Keratinocyte (primary cell): ENCODE results near the gene POFUT2. TPM values are rescaled to one million over a fixed set of nuclear protein-coding genes. Genes with fewer than 3 reads are reported as not detected.

ENCODE experiments used
- DNase-seq: peaks from one replicate; pipeline ENCODE4 v3.0.0-alpha.2; 2011; ENCODE audit warnings: low read depth, missing footprints, low spot score
- FAIRE-seq: peaks from 2 replicates; lab custom pipeline; 2011; peaks lifted over from hg19 to GRCh38; lab: Jason Lieb, UNC
- H2AFZ ChIP-seq: 2 replicates; pipeline ENCODE4 v1.6.0; 2012; ENCODE audit warnings: low read length, control low read depth, inconsistent platforms; ENCODE audit not compliant: control insufficient read depth
- H3K27ac ChIP-seq: 2 replicates; pipeline ENCODE4 v1.5.1; 2011; ENCODE audit warnings: low read length; ENCODE audit not compliant: control insufficient read depth, insufficient read depth
- H3K27me3 ChIP-seq: 3 replicates; pipeline ENCODE4 v1.6.0; 2011; ENCODE audit warnings: low read length; ENCODE audit not compliant: control insufficient read depth, insufficient read depth; ENCODE audit errors: extremely low read depth
- H3K36me3 ChIP-seq, 2 experiments: 2 replicates in 1 of 2; 3 replicates in 1 of 2; pipeline ENCODE4 v1.5.1; 2011; ENCODE audit warnings: low read length in 2 of 2, mild to moderate bottlenecking in 1 of 2; ENCODE audit not compliant: control insufficient read depth in 2 of 2, insufficient read depth in 2 of 2; ENCODE audit errors: extremely low read depth in 1 of 2
- H3K4me1 ChIP-seq: 3 replicates; pipeline ENCODE4 v1.5.1; 2011; ENCODE audit warnings: low read length; ENCODE audit not compliant: control insufficient read depth, insufficient read depth; ENCODE audit errors: extremely low read depth
- H3K4me2 ChIP-seq: 3 replicates; pipeline ENCODE4 v1.6.0; 2011; ENCODE audit warnings: low read depth, low read length; ENCODE audit not compliant: control insufficient read depth, insufficient read depth; ENCODE audit errors: extremely low read depth
- H3K4me3 ChIP-seq, 3 experiments: fragments of 200-600 bp in 1 of 3; sonication (generic) in 1 of 3; 2 replicates in 2 of 3; 3 replicates in 1 of 3; pipeline ENCODE4 v1.5.1; 2011 to 2016; ENCODE audit warnings: low read length in 3 of 3, mild to moderate bottlenecking in 3 of 3, control low read depth in 2 of 3, inconsistent platforms in 1 of 3, low read depth in 1 of 3, mixed read lengths in 1 of 3, mixed run types in 1 of 3, moderate library complexity in 1 of 3; ENCODE audit not compliant: control insufficient read depth in 2 of 3, insufficient read depth in 2 of 3; ENCODE audit errors: extremely low read depth in 1 of 3
- H3K79me2 ChIP-seq: 2 replicates; pipeline ENCODE4 v1.6.0; 2012; ENCODE audit warnings: low read length; ENCODE audit not compliant: control insufficient read depth, insufficient read depth
- H3K9ac ChIP-seq: 3 replicates; pipeline ENCODE4 v1.6.0; 2011; ENCODE audit warnings: low read length; ENCODE audit not compliant: control insufficient read depth, insufficient read depth; ENCODE audit errors: extremely low read depth
- H3K9me1 ChIP-seq: 3 replicates; pipeline ENCODE4 v1.6.0; 2011; ENCODE audit warnings: low read length; ENCODE audit not compliant: control insufficient read depth, insufficient read depth; ENCODE audit errors: extremely low read depth
- H3K9me3 ChIP-seq: 2 replicates; pipeline ENCODE4 v1.5.1; 2012; ENCODE audit warnings: low read depth, low read length; ENCODE audit not compliant: control insufficient read depth
- H4K20me1 ChIP-seq: 3 replicates; pipeline ENCODE4 v1.6.0; 2011; ENCODE audit warnings: low read length; ENCODE audit not compliant: control insufficient read depth, insufficient read depth; ENCODE audit errors: extremely low read depth
- CTCF ChIP-seq, 3 experiments: IDR thresholded peaks in 1 of 3; conservative IDR thresholded peaks in 1 of 3; optimal IDR thresholded peaks in 1 of 3; 2 replicates in 2 of 3; 3 replicates in 1 of 3; pipeline versions ENCODE3 to v1.5.1; 2011; ENCODE audit warnings: low read length in 3 of 3, mild to moderate bottlenecking in 3 of 3, moderate library complexity in 2 of 3, control low read depth in 1 of 3, inconsistent platforms in 1 of 3; ENCODE audit not compliant: insufficient read depth in 2 of 3; ENCODE audit errors: extremely low read depth in 1 of 3
- EZH2 ChIP-seq: IDR thresholded peaks from one replicate; pipeline ENCODE4 v1.6.1; 2012; ENCODE audit warnings: inconsistent platforms, mild to moderate bottlenecking, low read length, moderate library complexity
- dilution Hi-C: fragments of 300-500 bp; cut with MboI; formaldehyde crosslinking; loops from one replicate; pipeline ENCODE4 v1.7.0; 2020; ENCODE audit warnings: low sequenced_read_pairs; ENCODE audit not compliant: extremely low pct_ligation_motif_present
- polyA plus RNA-seq, 5 experiments: library from polyadenylated mRNA; depleted of rRNA in 3 of 5; stranded (reverse) in 3 of 5; stranded (forward) in 1 of 5; unstranded in 1 of 5; fragments of >200 nt; gene quantifications; 1 replicate in 1 of 5; 2 replicates in 3 of 5; 3 replicates in 1 of 5; pipeline versions ENCODE4 v1.2.1 to v1.2.3, GENCODE V29; 2011 to 2012; ENCODE audit warnings: missing spikeins in 2 of 5, low read depth in 1 of 5, low replicate concordance in 1 of 5

Gene POFUT2
- polyA plus RNA-seq, 1 donor (not counting 4 experiments of a cell fraction or from before 2014, with no cell fraction given), result 8.8 TPM

- Histone ChIP-seq H3K4me3 (no peak overlapping the region), H3K4me2 (no peak overlapping the region), H3K79me2 (no peaks in the 10 kb centered on the region), H2AFZ (no peak overlapping the region), H3K9ac (no peak overlapping the region), H3K9me3 (no peaks in the 10 kb centered on the region), H3K9me1 (no peaks in the 10 kb centered on the region), H4K20me1 (no peaks in the 10 kb centered on the region), H3K27ac (no peak overlapping the region), H3K4me1 (peaks cover 8% of the 10 kb centered on the region), H3K27me3 (peaks cover 22% of the 10 kb centered on the region), H3K36me3 (no peaks in the 10 kb centered on the region)
- dilution Hi-C loops, result no loop called here
- no peak for TF ChIP-seq CTCF (optimal IDR thresholded peaks at IDR 0.05 in 1 of 3, IDR thresholded peaks at IDR 0.05 in 1 of 3, conservative IDR thresholded peaks at IDR 0.05 in 1 of 3; ENCODE audit: extremely low read depth in 1 of 3, insufficient read depth in 2 of 3, low read length in 3 of 3)
- no peak for TF ChIP-seq EZH2
- FAIRE-seq (no peak), DNase-seq (no peak)
Measured at GRCh38 chr21:45254460-45254930, 33.2 kb downstream of the POFUT2 start.

- TF ChIP-seq CTCF (optimal IDR thresholded peaks at IDR 0.05 in 1 of 3, IDR thresholded peaks at IDR 0.05 in 1 of 3, conservative IDR thresholded peaks at IDR 0.05 in 1 of 3; ENCODE audit: extremely low read depth in 1 of 3, insufficient read depth in 2 of 3, low read length in 3 of 3) (no peak), EZH2 (no peak)
- H3K36me3 ChIP-seq, result no peaks in the 10 kb centered on the region
- H3K27ac ChIP-seq, result no peak overlapping the region
- no peaks in the 10 kb centered on the region for H3K9me1 ChIP-seq
- dilution Hi-C loops, result no loop called here
- no peaks in the 10 kb centered on the region for H3K9me3 ChIP-seq
- no peak overlapping the region for H3K9ac ChIP-seq
- H3K27me3 ChIP-seq, result peaks cover 24% of the 10 kb centered on the region
- H3K4me1 ChIP-seq, result peaks cover 8% of the 10 kb centered on the region
- no peaks in the 10 kb centered on the region for H3K79me2 ChIP-seq
- no peak overlapping the region for H3K4me3 ChIP-seq
- DNase-seq, result no peak
- no peak for FAIRE-seq
- H2AFZ ChIP-seq, result no peak overlapping the region
- peak overlapping the region; percentile 18 for H3K4me2 ChIP-seq
- H4K20me1 ChIP-seq, result no peaks in the 10 kb centered on the region
Measured at GRCh38 chr21:45253633-45254459, 33.8 kb downstream of the POFUT2 start.
